GM23338 (cell line): ENCODE data around the gene TPPP3. TPM values are rescaled to one million over a fixed set of nuclear protein-coding genes. Genes with fewer than 3 reads are reported as not detected.

Experiments
- ATAC-seq: fragments of 200-7000 bp; cut with Tn5 transposase; 3 replicates; pipeline ENCODE4 v1.9.1; 2020
- DNase-seq: peaks from one replicate; pipeline ENCODE4 v3.0.0-alpha.2; 2015; ENCODE audit warnings: low spot score
- H2AFZ ChIP-seq: fragments of 200-600 bp; sonication (generic); 2 replicates; pipeline ENCODE4 v1.8.0; 2016; ENCODE audit warnings: antibody characterized with exemption, mild to moderate bottlenecking, moderate library complexity
- H3F3A ChIP-seq: fragments of 200-600 bp; sonication (generic); replicated peaks from 2 replicates; pipeline ENCODE4 v1.8.0; 2017; ENCODE audit warnings: antibody characterized with exemption, mixed run types, low read depth
- H3K27ac ChIP-seq: fragments of 200-600 bp; sonication (generic); 2 replicates; pipeline ENCODE4 v1.6.1; 2016; ENCODE audit warnings: low read depth
- H3K27me3 ChIP-seq: fragments of 200-600 bp; sonication (generic); 2 replicates; pipeline ENCODE4 v1.8.0; 2016; ENCODE audit warnings: mild to moderate bottlenecking, mixed run types, moderate library complexity; ENCODE audit not compliant: insufficient read depth
- H3K36me3 ChIP-seq: fragments of 200-600 bp; sonication (generic); 2 replicates; pipeline ENCODE4 v1.8.0; 2016; ENCODE audit warnings: mild to moderate bottlenecking; ENCODE audit not compliant: insufficient read depth
- H3K4me1 ChIP-seq: fragments of 200-600 bp; sonication (generic); 2 replicates; pipeline ENCODE4 v1.8.0; 2016; ENCODE audit warnings: mild to moderate bottlenecking, moderate library complexity; ENCODE audit not compliant: insufficient read depth
- H3K4me2 ChIP-seq: fragments of 200-600 bp; sonication (generic); 2 replicates; pipeline ENCODE4 v1.7.1; 2017; ENCODE audit warnings: mixed run types
- H3K4me3 ChIP-seq: fragments of 200-600 bp; sonication (generic); 2 replicates; pipeline ENCODE4 v1.6.1; 2016; ENCODE audit warnings: mixed run types
- H3K79me2 ChIP-seq: fragments of 200-600 bp; sonication (generic); replicated peaks from 2 replicates; pipeline ENCODE4 v1.8.0; 2017; ENCODE audit warnings: mild to moderate bottlenecking; ENCODE audit not compliant: insufficient read depth
- H3K9me2 ChIP-seq: fragments of 200-600 bp; sonication (generic); 2 replicates; pipeline ENCODE4 v1.8.0; 2017; ENCODE audit not compliant: insufficient read depth
- H4K20me1 ChIP-seq: fragments of 200-600 bp; sonication (generic); replicated peaks from 2 replicates; pipeline ENCODE4 v1.8.0; 2017; ENCODE audit warnings: mild to moderate bottlenecking; ENCODE audit not compliant: insufficient read depth
- H3K27ac Mint-ChIP-seq: 2 replicates; pipeline ENCODE4 v1.8.0; 2020; ENCODE audit warnings: inconsistent platforms, mild to moderate bottlenecking, moderate library complexity, mixed read lengths
- H3K27me3 Mint-ChIP-seq: 3 replicates; pipeline ENCODE4 v1.8.0; 2022; ENCODE audit warnings: low read depth, mild to moderate bottlenecking, moderate library complexity, mixed read lengths, inconsistent platforms; ENCODE audit not compliant: insufficient read depth, poor library complexity
- H3K36me3 Mint-ChIP-seq: 3 replicates; pipeline ENCODE4 v1.8.0; 2021; ENCODE audit warnings: low read depth, mild to moderate bottlenecking, inconsistent platforms, moderate library complexity, mixed read lengths
- H3K4me1 Mint-ChIP-seq: 3 replicates; pipeline ENCODE4 v1.8.0; 2020; ENCODE audit warnings: mild to moderate bottlenecking, inconsistent platforms, mixed read lengths
- H3K4me3 Mint-ChIP-seq: 3 replicates; pipeline ENCODE4 v1.8.0; 2021; ENCODE audit warnings: moderate library complexity, mild to moderate bottlenecking, inconsistent platforms, mixed read lengths
- H3K9me3 Mint-ChIP-seq: 3 replicates; pipeline ENCODE4 v1.8.0; 2020; ENCODE audit warnings: moderate library complexity, mild to moderate bottlenecking, inconsistent platforms, mixed read lengths
- CREB1 ChIP-seq: fragments of 250-450 bp; sonication (Bioruptor Pico); IDR thresholded peaks from 2 replicates; pipeline ENCODE4 v1.5.0; 2020; ENCODE audit warnings: low read depth, mild to moderate bottlenecking, moderate library complexity
- CTCF ChIP-seq, 2 experiments: fragments of 200-600 bp in 1 of 2; sonication (generic) in 1 of 2; conservative IDR thresholded peaks; 2 replicates each; pipeline versions ENCODE4 v1.5.1 to v1.6.1; 2016 to 2017; ENCODE audit warnings: antibody characterized with exemption in 2 of 2, low read depth in 2 of 2, mild to moderate bottlenecking in 2 of 2, moderate library complexity in 1 of 2
- EZH2phosphoT487 ChIP-seq: fragments of 200-600 bp; sonication (generic); IDR thresholded peaks from one replicate; pipeline ENCODE4 v1.8.1; 2018; ENCODE audit warnings: antibody characterized with exemption; ENCODE audit not compliant: unreplicated experiment
- NANOG ChIP-seq: IDR thresholded peaks from 2 replicates; pipeline ENCODE4 v1.6.1; 2016; ENCODE audit warnings: antibody characterized with exemption, borderline replicate concordance
- REST ChIP-seq: IDR thresholded peaks from one replicate; pipeline ENCODE4 v1.6.1; 2018; ENCODE audit warnings: antibody characterized with exemption; ENCODE audit not compliant: unreplicated experiment
- STAT1 ChIP-seq: IDR thresholded peaks from one replicate; pipeline ENCODE4 v1.6.1; 2016; ENCODE audit warnings: antibody characterized with exemption; ENCODE audit not compliant: unreplicated experiment
- ZNF114 ChIP-seq: fragments of 250-450 bp; sonication (Bioruptor Pico); IDR thresholded peaks from 2 replicates; pipeline ENCODE4 v1.5.0; 2020; ENCODE audit warnings: mild to moderate bottlenecking, moderate library complexity
- ZNF462 ChIP-seq: fragments of 250-450 bp; sonication (Bioruptor Pico); IDR thresholded peaks from 2 replicates; pipeline ENCODE4 v1.5.0; 2020; ENCODE audit warnings: mild to moderate bottlenecking, moderate library complexity
- polyA plus RNA-seq: library from polyadenylated mRNA; unstranded; fragments of >200 nt; fragmentation: Nextera tagmentation; extraction: Ambion mirVana; gene quantifications from 2 replicates; pipeline ENCODE4 v1.2.1, GENCODE V29; 2016
- total RNA-seq: library from RNA; depleted of rRNA; stranded (reverse); fragments of >200 nt; shearing (Covaris generic); gene quantifications from 2 replicates; pipeline ENCODE4 v1.2.3, GENCODE V29; 2014

The TPPP3 gene
- total and polyA plus RNA-seq, 2 experiments from 2014 or later: 0.26 to 0.28 TPM

GRCh38 chr16:67425580-67425979 is 32.3 kb upstream of the TPPP3 start:
- peaks cover 74% of the 10 kb centered on the region for H3K4me1 Mint-ChIP-seq
- Histone ChIP-seq H3F3A (peaks cover 13% of the 10 kb centered on the region; the same call in 1 of the 2 replicates), H3K4me2 (peak overlapping the region; percentile 76), H3K4me1 (peaks cover 63% of the 10 kb centered on the region), H3K27ac (peak overlapping the region; percentile 97; the same call in 1 of the 2 replicates), H3K36me3 (no peaks in the 10 kb centered on the region), H4K20me1 (no peaks in the 10 kb centered on the region), H3K4me3 (0 out of 2 replicates have a peak overlapping the region, but pooled peaks have one; percentile 42), H3K79me2 (no peaks in the 10 kb centered on the region), H3K9me2 (no peaks in the 10 kb centered on the region), H3K27me3 (peaks cover 23% of the 10 kb centered on the region), H2AFZ (no peak overlapping the region)
- H3K27ac Mint-ChIP-seq: no peak overlapping the region; the same call in 1 of the 2 replicates
- H3K27me3 Mint-ChIP-seq: peaks cover 44% of the 10 kb centered on the region
- DNase-seq (no peak), ATAC-seq (no peak)
- peaks cover 7% of the 10 kb centered on the region; the same call in 2 of the 3 replicates for H3K36me3 Mint-ChIP-seq
- no peaks in the 10 kb centered on the region; the same call in 2 of the 3 replicates for H3K9me3 Mint-ChIP-seq
- TF ChIP-seq STAT1: no peak
- no peak for TF ChIP-seq REST
- no peak for TF ChIP-seq CTCF (conservative IDR thresholded peaks at IDR 0.05; ENCODE audit: low read depth in 2 of 2)
- no peak for TF ChIP-seq CREB1
- TF ChIP-seq ZNF462 (CRISPR knock-in tag): no peak
- TF ChIP-seq EZH2phosphoT487: no peak
- no peak for TF ChIP-seq NANOG
- TF ChIP-seq ZNF114: no peak
- peak overlapping the region; percentile 58; the same call in 1 of the 3 replicates for H3K4me3 Mint-ChIP-seq
